Measurements from ENCODE around the gene TJP2. TPM values are rescaled to one million over a fixed set of nuclear protein-coding genes. Genes with fewer than 3 reads are reported as not detected.

Gene TJP2
- total RNA-seq, 1 donor: 61.7 TPM

- TF ChIP-seq CTCF (IDR thresholded peaks at IDR 0.05; ENCODE audit: insufficient read depth, low read length): no peak
- H3K4me3 ChIP-seq (ENCODE audit: low read depth, low read length): peak overlapping the region; percentile 4
- DNase-seq (ENCODE audit: low read depth): peak; percentile 75
Observed at GRCh38 chr9:69172895-69173294, 1.2 kb upstream of the TJP2 start.

GRCh38 chr9:69173497-69173890, 583 bp upstream of the TJP2 start:
- no peak for TF ChIP-seq CTCF (IDR thresholded peaks at IDR 0.05; ENCODE audit: insufficient read depth, low read length)
- peak overlapping the region; percentile 89 for H3K4me3 ChIP-seq (ENCODE audit: low read depth, low read length)
- DNase-seq (ENCODE audit: low read depth): peak; percentile 74

GRCh38 chr9:69174616-69175463, 763 bp downstream of the TJP2 start:
- H3K4me3 ChIP-seq (ENCODE audit: low read depth, low read length): peak overlapping the region; percentile 89
- DNase-seq (ENCODE audit: low read depth): peak; percentile 96
- no peak for TF ChIP-seq CTCF (IDR thresholded peaks at IDR 0.05; ENCODE audit: insufficient read depth, low read length)

- no peak for DNase-seq (ENCODE audit: low read depth)
- H3K4me3 ChIP-seq (ENCODE audit: low read depth, low read length): peak overlapping the region; percentile 89
- no peak for TF ChIP-seq CTCF (IDR thresholded peaks at IDR 0.05; ENCODE audit: insufficient read depth, low read length)
Observed at GRCh38 chr9:69175486-69175885, 1.4 kb downstream of the TJP2 start.

GRCh38 chr9:69176471-69177171, 2.5 kb downstream of the TJP2 start:
- TF ChIP-seq CTCF (IDR thresholded peaks at IDR 0.05; ENCODE audit: insufficient read depth, low read length): no peak
- no peak overlapping the region for H3K4me3 ChIP-seq (ENCODE audit: low read depth, low read length)
- no peak for DNase-seq (ENCODE audit: low read depth)

GRCh38 chr9:69178583-69179011, 4.5 kb downstream of the TJP2 start:
- H3K4me3 ChIP-seq (ENCODE audit: low read depth, low read length): no peak overlapping the region
- TF ChIP-seq CTCF (IDR thresholded peaks at IDR 0.05; ENCODE audit: insufficient read depth, low read length): no peak
- DNase-seq (ENCODE audit: low read depth): no peak
